ENCODE results near the gene CLEC2A. TPM values are rescaled to one million over a fixed set of nuclear protein-coding genes. Genes with fewer than 3 reads are reported as not detected.

CLEC2A gene
- total RNA-seq, 2 donors from 2014 or later: not detected

DNA sequence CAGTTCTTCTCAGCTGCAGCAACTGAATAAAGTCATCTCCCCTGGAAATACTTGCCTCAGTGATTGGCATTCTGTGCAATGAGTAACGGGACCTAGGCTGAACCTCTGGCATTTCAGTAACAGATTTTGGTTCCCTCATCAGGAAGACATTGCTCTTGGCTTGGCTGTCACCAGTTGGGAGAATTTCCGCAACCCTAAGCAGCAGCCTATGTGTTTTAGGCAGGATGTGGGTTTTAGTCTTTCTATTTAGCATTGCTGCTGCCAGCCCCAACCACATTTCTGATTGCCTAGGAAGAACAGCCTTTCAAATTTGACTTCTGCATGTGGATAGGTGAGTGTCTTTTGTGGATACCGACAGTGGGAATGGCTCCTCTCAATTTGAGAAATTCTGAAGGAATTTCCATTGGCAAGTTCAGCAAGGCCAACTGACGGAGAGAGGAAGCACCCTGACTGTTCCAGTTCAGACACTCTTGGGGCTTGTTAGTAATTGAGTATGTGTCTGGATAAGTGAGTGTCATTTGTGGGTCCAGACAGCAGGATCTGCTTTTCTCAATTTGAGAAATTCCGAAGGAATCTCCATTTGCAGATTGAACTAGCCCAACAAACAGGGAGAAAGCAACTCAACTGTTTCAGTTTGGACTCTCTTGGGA lies 19.0 kb upstream of the CLEC2A start:
- peak overlapping the region; percentile 73 to 82 for H3K27ac Mint-ChIP-seq
- H3K36me3 Mint-ChIP-seq: no peaks in the 10 kb centered on the region
- peak; percentile 72 for DNase-seq (ENCODE audit: low spot score)
- H3K9me3 Mint-ChIP-seq: peaks cover 3% of the 10 kb centered on the region
- peak overlapping the region; percentile 96 for H3K4me3 Mint-ChIP-seq
- ATAC-seq: peak; percentile 84 to 85
- peaks cover 35 to 49% of the 10 kb centered on the region in 2 donors for H3K4me1 Mint-ChIP-seq (ENCODE audit: low read depth in 2 of 2)
- H3K27me3 Mint-ChIP-seq: no peaks in the 10 kb centered on the region

GRCh38 chr12:9948606-9949296 lies 16.6 kb upstream of the CLEC2A start:
- H3K9me3 Mint-ChIP-seq: peaks cover 3% of the 10 kb centered on the region
- peaks cover 38 to 50% of the 10 kb centered on the region in 2 donors for H3K4me1 Mint-ChIP-seq (ENCODE audit: low read depth in 2 of 2)
- H3K4me3 Mint-ChIP-seq: peak overlapping the region; percentile 44
- ATAC-seq (peak; percentile 93 to 94), DNase-seq (ENCODE audit: low spot score) (no peak)
- peak overlapping the region; percentile 73 to 82 for H3K27ac Mint-ChIP-seq
- no peaks in the 10 kb centered on the region for H3K27me3 Mint-ChIP-seq
- no peaks in the 10 kb centered on the region for H3K36me3 Mint-ChIP-seq

DNA sequence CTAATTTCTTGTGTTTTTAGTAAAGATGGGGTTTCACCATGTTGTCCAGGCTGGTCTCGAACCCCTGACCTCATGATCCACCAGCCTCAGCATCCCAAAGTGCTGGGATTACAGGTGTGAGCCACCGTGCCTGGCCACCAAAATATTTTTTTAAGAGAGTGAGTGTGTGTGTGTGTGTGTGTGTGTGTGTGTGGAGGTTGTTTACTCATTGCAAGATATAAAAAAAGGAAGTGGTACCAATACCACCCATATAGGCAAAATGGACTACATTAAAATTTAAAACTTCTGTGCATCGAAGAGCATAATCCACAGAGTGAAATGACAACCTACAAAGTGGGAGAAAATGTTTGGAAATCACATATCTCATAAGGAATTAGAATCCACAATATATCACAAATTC lies 15.5 kb upstream of the CLEC2A start:
- H3K27me3 Mint-ChIP-seq: no peaks in the 10 kb centered on the region
- DNase-seq (ENCODE audit: low spot score): no peak
- ATAC-seq: no peak
- H3K36me3 Mint-ChIP-seq: no peaks in the 10 kb centered on the region
- peaks cover 3% of the 10 kb centered on the region for H3K9me3 Mint-ChIP-seq
- H3K27ac Mint-ChIP-seq: peak overlapping the region; percentile 73 to 82
- peak overlapping the region; percentile 44 for H3K4me3 Mint-ChIP-seq
- H3K4me1 Mint-ChIP-seq (ENCODE audit: low read depth in 2 of 2): peaks cover 42 to 50% of the 10 kb centered on the region in 2 donors

- H3K4me3 Mint-ChIP-seq: peak overlapping the region; percentile 24
- DNase-seq (ENCODE audit: low spot score) (no peak), ATAC-seq (no peak)
- H3K27ac Mint-ChIP-seq: no peak overlapping the region
- peaks cover 25 to 31% of the 10 kb centered on the region in 2 donors for H3K4me1 Mint-ChIP-seq (ENCODE audit: low read depth in 2 of 2)
- no peaks in the 10 kb centered on the region for H3K27me3 Mint-ChIP-seq
- H3K9me3 Mint-ChIP-seq: no peaks in the 10 kb centered on the region
- H3K36me3 Mint-ChIP-seq: no peaks in the 10 kb centered on the region
These were observed 12.2 kb upstream of the CLEC2A start for GRCh38 chr12:9944391-9944790.

GRCh38 chr12:9943240-9943639 lies 11.1 kb upstream of the CLEC2A start:
- DNase-seq (ENCODE audit: low spot score): no peak
- peaks cover 16 to 19% of the 10 kb centered on the region in 2 donors for H3K4me1 Mint-ChIP-seq (ENCODE audit: low read depth in 2 of 2)
- peak; percentile 58 to 61 for ATAC-seq
- no peak overlapping the region for H3K27ac Mint-ChIP-seq
- H3K4me3 Mint-ChIP-seq: peak overlapping the region; percentile 43
- H3K36me3 Mint-ChIP-seq: no peaks in the 10 kb centered on the region
- H3K9me3 Mint-ChIP-seq: no peaks in the 10 kb centered on the region
- H3K27me3 Mint-ChIP-seq: no peaks in the 10 kb centered on the region

DNA sequence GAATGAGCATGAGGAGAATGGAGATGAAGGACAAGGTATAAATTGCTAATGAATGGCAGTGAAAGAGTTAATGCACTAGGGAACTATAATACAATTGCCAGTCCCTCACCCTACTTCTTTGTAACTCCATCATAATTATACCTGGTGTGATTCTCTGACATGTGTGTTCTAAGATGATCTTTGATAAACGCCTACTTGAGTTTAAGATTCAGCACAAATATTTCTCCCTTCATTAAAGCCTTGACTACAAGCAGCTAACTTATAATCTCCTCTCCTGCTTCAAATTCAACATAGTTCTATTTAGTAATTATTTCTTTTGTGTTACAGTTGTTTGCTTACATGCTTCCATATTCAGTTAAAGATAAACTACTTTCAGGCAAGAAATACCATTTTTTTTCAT lies 9.7 kb upstream of the CLEC2A start:
- no peak for ATAC-seq
- no peak for DNase-seq (ENCODE audit: low spot score)
- no peak overlapping the region for H3K27ac Mint-ChIP-seq
- H3K27me3 Mint-ChIP-seq: no peaks in the 10 kb centered on the region
- no peaks in the 10 kb centered on the region for H3K36me3 Mint-ChIP-seq
- no peak overlapping the region for H3K4me3 Mint-ChIP-seq
- no peaks in the 10 kb centered on the region for H3K9me3 Mint-ChIP-seq
- peaks cover 10 to 11% of the 10 kb centered on the region in 2 donors for H3K4me1 Mint-ChIP-seq (ENCODE audit: low read depth in 2 of 2)

GRCh38 chr12:9940375-9940774 lies 8.2 kb upstream of the CLEC2A start:
- no peak for DNase-seq (ENCODE audit: low spot score)
- peaks cover 10 to 11% of the 10 kb centered on the region in 2 donors for H3K4me1 Mint-ChIP-seq (ENCODE audit: low read depth in 2 of 2)
- ATAC-seq: no peak
- no peak overlapping the region for H3K4me3 Mint-ChIP-seq
- no peaks in the 10 kb centered on the region for H3K27me3 Mint-ChIP-seq
- H3K36me3 Mint-ChIP-seq: no peaks in the 10 kb centered on the region
- H3K9me3 Mint-ChIP-seq: no peaks in the 10 kb centered on the region
- H3K27ac Mint-ChIP-seq: peak overlapping the region in 1 of 2 donors; percentile 11

- no peak for ATAC-seq
- Mint-ChIP-seq H3K4me3 (no peak overlapping the region), H3K9me3 (no peaks in the 10 kb centered on the region), H3K36me3 (no peaks in the 10 kb centered on the region), H3K27me3 (peaks cover 0 to 3% of the 10 kb centered on the region in 2 donors), H3K4me1 (ENCODE audit: low read depth in 2 of 2) (peaks cover 0 to 10% of the 10 kb centered on the region in 2 donors), H3K27ac (no peak overlapping the region)
- DNase-seq (ENCODE audit: low spot score): no peak
These were observed 4.4 kb upstream of the CLEC2A start for GRCh38 chr12:9936591-9936990.

DNA sequence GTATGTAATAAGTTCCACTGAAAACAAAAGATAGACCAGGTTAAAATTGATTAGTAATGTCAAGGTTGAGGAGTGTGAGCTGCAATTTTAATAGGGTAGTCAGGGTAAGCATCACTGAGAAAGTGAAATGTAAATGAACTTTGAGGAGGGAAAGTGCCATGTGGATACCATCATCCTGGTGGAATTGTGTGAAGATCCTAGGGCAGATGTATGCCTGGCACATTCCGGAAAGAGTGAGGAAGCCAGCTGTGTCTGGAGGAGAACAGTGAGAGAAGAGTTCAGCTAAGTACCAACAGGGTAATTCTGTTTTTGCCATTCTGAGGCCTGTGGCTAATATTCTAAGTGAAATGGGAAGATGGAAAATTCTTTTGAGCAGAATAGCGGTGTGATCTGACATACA lies 2.9 kb upstream of the CLEC2A start:
- peaks cover 0 to 5% of the 10 kb centered on the region in 2 donors for H3K4me1 Mint-ChIP-seq (ENCODE audit: low read depth in 2 of 2)
- no peaks in the 10 kb centered on the region for H3K36me3 Mint-ChIP-seq
- H3K27ac Mint-ChIP-seq: no peak overlapping the region
- no peak overlapping the region for H3K4me3 Mint-ChIP-seq
- ATAC-seq (no peak), DNase-seq (ENCODE audit: low spot score) (no peak)
- H3K9me3 Mint-ChIP-seq: no peaks in the 10 kb centered on the region
- peaks cover 0 to 8% of the 10 kb centered on the region in 2 donors for H3K27me3 Mint-ChIP-seq

- DNase-seq (ENCODE audit: low spot score) (no peak), ATAC-seq (no peak)
- Mint-ChIP-seq H3K4me3 (no peak overlapping the region), H3K27me3 (peaks cover 0 to 8% of the 10 kb centered on the region in 2 donors), H3K9me3 (no peaks in the 10 kb centered on the region), H3K36me3 (no peaks in the 10 kb centered on the region), H3K4me1 (ENCODE audit: low read depth in 2 of 2) (peaks cover 0 to 5% of the 10 kb centered on the region in 2 donors), H3K27ac (no peak overlapping the region)
These were observed 1.8 kb upstream of the CLEC2A start for GRCh38 chr12:9933958-9934357.

DNA sequence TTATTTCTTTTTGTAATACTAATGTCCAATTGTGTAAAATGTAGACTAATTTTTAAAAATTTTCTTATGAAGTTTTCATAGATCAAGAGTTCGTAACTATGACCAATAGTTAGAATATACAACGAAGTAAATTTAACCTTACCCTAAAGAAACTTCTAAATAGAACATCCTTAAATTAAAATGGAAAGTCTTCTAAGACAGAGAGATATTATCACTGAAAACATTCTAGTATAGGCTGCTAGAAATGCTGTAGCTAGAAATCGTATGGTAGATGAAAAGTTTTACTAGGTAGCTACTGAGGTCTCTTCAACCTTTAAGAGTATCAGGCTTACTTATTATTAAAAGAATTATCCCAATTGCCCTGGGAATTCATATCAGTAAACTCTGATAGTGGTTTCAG lies 925 bp downstream of the CLEC2A start:
- Mint-ChIP-seq H3K4me1 (ENCODE audit: low read depth in 2 of 2) (peaks cover 0 to 5% of the 10 kb centered on the region in 2 donors), H3K9me3 (no peaks in the 10 kb centered on the region), H3K36me3 (no peaks in the 10 kb centered on the region)

GRCh38 chr12:9928607-9929006 lies 3.6 kb downstream of the CLEC2A start:
- ATAC-seq (no peak), DNase-seq (ENCODE audit: low spot score) (no peak)
- Mint-ChIP-seq H3K27ac (no peak overlapping the region), H3K4me3 (no peak overlapping the region), H3K4me1 (ENCODE audit: low read depth in 2 of 2) (peaks cover 5 to 8% of the 10 kb centered on the region in 2 donors), H3K9me3 (no peaks in the 10 kb centered on the region), H3K27me3 (peaks cover 0 to 11% of the 10 kb centered on the region in 2 donors), H3K36me3 (no peaks in the 10 kb centered on the region)

More for the DNA sequence above, 925 bp downstream of the CLEC2A start:
- H3K27me3 Mint-ChIP-seq: peaks cover 0 to 11% of the 10 kb centered on the region in 2 donors
- no peak overlapping the region for H3K27ac Mint-ChIP-seq
- no peak for DNase-seq (ENCODE audit: low spot score)
- no peak for ATAC-seq
- no peak overlapping the region for H3K4me3 Mint-ChIP-seq

DNA sequence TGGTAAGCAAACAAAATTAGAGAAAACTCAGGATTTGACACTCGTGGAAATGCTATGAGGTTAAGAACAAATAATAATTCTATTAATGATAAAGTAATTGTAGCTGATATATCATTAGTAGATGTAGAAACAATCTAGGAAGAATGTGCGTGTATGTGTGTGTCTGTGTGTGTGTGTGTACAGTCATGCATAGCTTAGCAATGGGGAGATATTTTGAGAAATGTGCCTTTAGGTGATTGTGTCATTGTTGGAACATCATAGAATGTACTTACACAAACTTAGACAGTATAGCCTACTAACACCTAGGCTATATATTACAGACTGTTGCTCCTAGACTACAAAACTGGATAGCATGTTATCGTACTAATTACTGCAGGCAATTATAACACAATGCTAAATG lies 5.3 kb downstream of the CLEC2A start:
- Mint-ChIP-seq H3K27ac (no peak overlapping the region), H3K4me1 (ENCODE audit: low read depth in 2 of 2) (peaks cover 7 to 17% of the 10 kb centered on the region in 2 donors), H3K36me3 (no peaks in the 10 kb centered on the region), H3K4me3 (no peak overlapping the region), H3K9me3 (no peaks in the 10 kb centered on the region), H3K27me3 (peaks cover 0 to 7% of the 10 kb centered on the region in 2 donors)
- DNase-seq (ENCODE audit: low spot score) (no peak), ATAC-seq (no peak)

- Mint-ChIP-seq H3K27ac (peak overlapping the region; percentile 40 to 84), H3K27me3 (peaks cover 0 to 7% of the 10 kb centered on the region in 2 donors), H3K36me3 (no peaks in the 10 kb centered on the region), H3K9me3 (no peaks in the 10 kb centered on the region), H3K4me3 (peak overlapping the region; percentile 69), H3K4me1 (ENCODE audit: low read depth in 2 of 2) (peaks cover 7 to 17% of the 10 kb centered on the region in 2 donors)
- ATAC-seq (peak; percentile 54 to 65), DNase-seq (ENCODE audit: low spot score) (no peak)
These were observed 6.3 kb downstream of the CLEC2A start for GRCh38 chr12:9925705-9926393.
